Mononuclear cell (primary cell): ENCODE data around the gene ANO2. TPM values are rescaled to one million over a fixed set of nuclear protein-coding genes. Genes with fewer than 3 reads are reported as not detected.
"Not testable (repeated sequence)": the region's sequence is repeated elsewhere in the genome, so short reads cannot be mapped to it uniquely, and the experiment has no call there.

Source experiments
- H3K27me3 ChIP-seq: 2 replicates; pipeline ENCODE4 v1.6.0; 2011; ENCODE audit warnings: low read length, control low read depth; ENCODE audit not compliant: insufficient read depth
- H3K4me1 ChIP-seq: 2 replicates; pipeline ENCODE4 v1.5.1; 2011; ENCODE audit warnings: mild to moderate bottlenecking, low read length, control low read depth; ENCODE audit not compliant: insufficient read depth
- H3K4me3 ChIP-seq: 2 replicates; pipeline ENCODE4 v1.5.1; 2011; ENCODE audit warnings: mild to moderate bottlenecking, low read length, moderate library complexity
- H3K9me3 ChIP-seq: 2 replicates; pipeline ENCODE4 v1.5.1; 2011; ENCODE audit warnings: low read depth, mild to moderate bottlenecking, control low read depth, low read length
- total RNA-seq: library from RNA; depleted of rRNA; stranded (reverse); fragments of >200 nt; gene quantifications from one replicate; pipeline ENCODE4 v1.2.3, GENCODE V29; 2012

The ANO2 gene
- total RNA-seq, 1 donor: 0.31 TPM

GRCh38 chr12:5870183-5870582 lies 74.9 kb downstream of the ANO2 start:
- H3K4me1 ChIP-seq: no peaks in the 10 kb centered on the region
- no peak overlapping the region for H3K4me3 ChIP-seq
- no peaks in the 10 kb centered on the region for H3K9me3 ChIP-seq
- H3K27me3 ChIP-seq: no peaks in the 10 kb centered on the region

- Histone ChIP-seq H3K4me3 (no peak overlapping the region), H3K27me3 (no peaks in the 10 kb centered on the region), H3K9me3 (no peaks in the 10 kb centered on the region), H3K4me1 (no peaks in the 10 kb centered on the region)
These were observed 76.3 kb downstream of the ANO2 start for GRCh38 chr12:5868625-5869295.

DNA sequence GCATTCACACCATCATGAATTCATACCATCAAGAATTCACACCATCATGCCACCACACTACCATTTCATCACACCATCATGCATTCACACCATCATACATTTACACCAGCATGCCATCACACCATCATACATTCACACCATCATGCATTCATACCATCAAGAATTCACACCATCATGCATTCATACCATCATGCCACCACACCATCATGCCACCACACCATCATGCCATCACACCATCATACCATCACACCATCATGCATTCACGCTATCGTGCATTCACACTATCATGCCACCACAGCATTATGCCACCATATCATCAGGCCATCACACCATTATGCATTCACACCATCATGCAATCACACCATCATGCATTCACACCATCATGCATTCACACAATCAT lies 79.7 kb downstream of the ANO2 start:
- Histone ChIP-seq H3K9me3 (no peaks in the 10 kb centered on the region), H3K27me3 (no peaks in the 10 kb centered on the region), H3K4me3 (no peak overlapping the region), H3K4me1 (no peaks in the 10 kb centered on the region)

DNA sequence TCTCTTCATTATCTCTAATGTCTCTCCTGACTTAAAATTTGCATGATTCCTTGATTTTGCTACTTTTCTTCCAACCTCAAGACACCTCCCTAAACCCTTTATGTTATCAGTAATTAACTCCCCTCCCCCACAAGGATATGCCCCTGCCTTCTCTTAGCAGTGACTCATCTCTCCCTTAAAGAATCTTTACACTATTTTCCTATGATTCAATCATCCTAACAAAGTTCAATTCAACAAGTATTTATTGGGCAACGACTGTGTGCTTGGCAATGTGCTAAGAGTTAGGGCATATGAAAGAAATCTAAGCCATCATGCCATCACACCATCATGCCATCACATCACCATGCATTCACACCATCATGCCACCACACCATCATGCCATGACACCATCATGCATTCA lies 80.1 kb downstream of the ANO2 start:
- Histone ChIP-seq H3K4me1 (no peaks in the 10 kb centered on the region), H3K4me3 (no peak overlapping the region), H3K27me3 (no peaks in the 10 kb centered on the region), H3K9me3 (no peaks in the 10 kb centered on the region)

DNA sequence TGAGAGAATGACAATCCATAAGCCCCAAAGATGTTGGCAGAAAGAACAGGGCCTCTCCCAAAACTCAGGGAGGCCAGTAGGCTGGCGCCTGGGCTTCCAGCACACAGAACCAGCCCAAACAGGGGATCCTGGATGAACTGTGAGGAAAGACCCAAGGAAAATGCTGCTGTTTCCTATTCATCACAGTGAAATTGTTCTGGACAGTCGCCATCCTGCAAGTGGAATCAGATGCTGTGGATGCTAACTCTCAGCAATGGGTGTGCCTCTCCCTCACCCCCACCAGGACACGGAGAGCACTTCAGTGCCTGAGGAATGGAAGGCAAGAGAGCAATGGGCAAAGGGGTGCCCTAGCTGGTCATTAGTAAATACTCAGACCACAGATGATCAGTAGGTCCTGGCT lies 80.8 kb downstream of the ANO2 start:
- H3K9me3 ChIP-seq: no peaks in the 10 kb centered on the region

DNA sequence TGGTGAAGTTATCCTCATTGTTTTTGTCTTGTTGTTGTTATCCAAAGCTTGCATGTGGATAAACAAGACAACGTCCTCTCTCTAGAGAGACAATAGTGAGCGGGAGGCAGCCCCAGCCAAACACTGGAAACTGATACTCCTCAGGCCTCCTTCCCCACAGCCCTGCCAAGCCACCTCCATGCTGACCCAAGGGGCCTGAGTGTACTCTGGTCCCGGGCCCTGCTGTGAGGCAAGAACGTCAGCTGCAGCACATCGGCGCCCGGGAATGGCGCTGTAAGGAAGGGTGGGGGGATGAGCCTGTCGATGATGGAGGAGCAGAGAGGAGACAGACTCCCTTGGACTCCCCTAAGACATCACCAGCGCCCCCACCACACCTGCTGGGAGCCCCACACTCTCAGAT lies 83.6 kb downstream of the ANO2 start:
- Histone ChIP-seq H3K27me3 (no peaks in the 10 kb centered on the region), H3K4me1 (no peaks in the 10 kb centered on the region), H3K4me3 (no peak overlapping the region), H3K9me3 (no peaks in the 10 kb centered on the region)

More for the DNA sequence above, 80.8 kb downstream of the ANO2 start:
- Histone ChIP-seq H3K27me3 (no peaks in the 10 kb centered on the region), H3K4me3 (no peak overlapping the region), H3K4me1 (no peaks in the 10 kb centered on the region)

DNA sequence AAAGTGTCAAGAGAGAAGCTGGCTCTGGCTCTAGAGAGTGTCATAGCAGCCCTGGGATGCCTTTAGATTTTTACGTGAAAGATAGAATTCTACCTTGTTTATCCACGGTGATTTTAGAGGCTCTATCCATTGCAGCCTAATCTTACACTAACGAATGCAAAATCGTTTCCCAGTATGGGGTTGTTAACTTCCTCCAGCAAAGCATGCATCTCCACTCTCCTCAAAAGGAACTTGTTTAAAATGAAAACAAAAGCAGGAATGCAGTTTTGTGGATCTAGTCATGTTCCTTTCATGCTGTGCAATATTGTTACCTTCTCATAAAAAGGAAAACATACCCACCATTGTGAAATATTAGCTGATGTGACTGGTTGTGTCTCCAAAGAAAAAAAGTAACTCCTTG lies 88.4 kb downstream of the ANO2 start:
- Histone ChIP-seq H3K9me3 (no peaks in the 10 kb centered on the region), H3K27me3 (no peaks in the 10 kb centered on the region), H3K4me3 (no peak overlapping the region), H3K4me1 (no peaks in the 10 kb centered on the region)

GRCh38 chr12:5846950-5847349 lies 98.1 kb downstream of the ANO2 start:
- no peak overlapping the region for H3K4me3 ChIP-seq
- no peaks in the 10 kb centered on the region for H3K9me3 ChIP-seq
- no peaks in the 10 kb centered on the region for H3K4me1 ChIP-seq
- no peaks in the 10 kb centered on the region for H3K27me3 ChIP-seq

GRCh38 chr12:5840944-5841343 lies 104.1 kb downstream of the ANO2 start:
- Histone ChIP-seq H3K4me1 (no peaks in the 10 kb centered on the region), H3K9me3 (no peaks in the 10 kb centered on the region), H3K4me3 (no peak overlapping the region), H3K27me3 (no peaks in the 10 kb centered on the region)

- Histone ChIP-seq H3K4me3 (no peak overlapping the region), H3K9me3 (no peaks in the 10 kb centered on the region), H3K4me1 (no peaks in the 10 kb centered on the region), H3K27me3 (no peaks in the 10 kb centered on the region)
These were observed 114.9 kb downstream of the ANO2 start for GRCh38 chr12:5830111-5830510.

- H3K4me3 ChIP-seq: no peak overlapping the region
- no peaks in the 10 kb centered on the region for H3K9me3 ChIP-seq
- H3K4me1 ChIP-seq: no peaks in the 10 kb centered on the region
- no peaks in the 10 kb centered on the region for H3K27me3 ChIP-seq
These were observed 117.5 kb downstream of the ANO2 start for GRCh38 chr12:5827591-5827990.

GRCh38 chr12:5825761-5826160 lies 119.3 kb downstream of the ANO2 start:
- not testable (repeated sequence) for H3K4me1 ChIP-seq, H3K4me3 ChIP-seq, H3K9me3 ChIP-seq, H3K27me3 ChIP-seq

GRCh38 chr12:5818877-5819276 lies 126.2 kb downstream of the ANO2 start:
- H3K27me3 ChIP-seq, H3K4me1 ChIP-seq, H3K9me3 ChIP-seq, H3K4me3 ChIP-seq: not testable (repeated sequence)

GRCh38 chr12:5817246-5817645 lies 127.8 kb downstream of the ANO2 start:
- no peaks in the 10 kb centered on the region for H3K27me3 ChIP-seq
- H3K9me3 ChIP-seq: no peaks in the 10 kb centered on the region
- H3K4me1 ChIP-seq: no peaks in the 10 kb centered on the region
- no peak overlapping the region for H3K4me3 ChIP-seq

- Histone ChIP-seq H3K27me3 (no peaks in the 10 kb centered on the region), H3K4me1 (no peaks in the 10 kb centered on the region), H3K4me3 (no peak overlapping the region), H3K9me3 (no peaks in the 10 kb centered on the region)
These were observed 135.5 kb downstream of the ANO2 start for GRCh38 chr12:5809586-5809985.

DNA sequence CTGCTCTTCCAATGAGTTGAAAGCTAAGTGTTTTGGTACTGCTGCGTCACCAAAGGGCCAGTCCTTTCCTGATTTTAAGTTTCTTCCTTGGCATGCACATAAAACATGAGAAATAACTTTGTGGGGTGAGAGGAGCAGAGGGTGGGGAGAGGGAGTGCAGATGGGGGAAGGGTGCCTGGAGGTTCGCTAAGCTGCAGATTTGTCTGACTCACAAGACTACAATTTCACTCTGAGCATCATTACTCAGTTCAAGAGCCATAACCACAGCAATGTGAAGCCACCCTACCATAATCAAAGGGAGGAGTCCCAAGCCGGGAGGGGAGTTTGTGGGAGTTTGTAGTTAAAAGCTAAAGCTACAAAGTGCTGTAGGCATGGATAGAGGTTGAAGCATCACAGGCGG lies 136.1 kb downstream of the ANO2 start:
- Histone ChIP-seq H3K4me3 (no peak overlapping the region), H3K4me1 (no peaks in the 10 kb centered on the region), H3K27me3 (no peaks in the 10 kb centered on the region), H3K9me3 (no peaks in the 10 kb centered on the region)
